Measurements from ENCODE around the gene LGALS3BP.

- TF ChIP-seq CTCF (IDR thresholded peaks at IDR 0.05) (no peak), EZH2 (IDR thresholded peaks at IDR 0.05; ENCODE audit: borderline replicate concordance, insufficient read depth, low read depth, low read length, poor library complexity, severe bottlenecking) (no peak)
These were observed 32.9 kb upstream of the LGALS3BP start for GRCh38 chr17:79012563-79013134.
